NT2/D1 (cell line): ENCODE results near the gene TNFSF11.
A peak's percentile ranks its signal among the peaks of the same experiment; 100 is the strongest.

ENCODE experiments used
- DNase-seq: peaks from one replicate; pipeline ENCODE4 v3.0.0-alpha.2; 2011; ENCODE audit warnings: low read depth, low spot score
- H3K27me3 ChIP-seq: 2 replicates; pipeline ENCODE4 v1.6.0; 2011; ENCODE audit warnings: mild to moderate bottlenecking; ENCODE audit not compliant: insufficient read length, insufficient read depth
- H3K36me3 ChIP-seq: 2 replicates; pipeline ENCODE4 v1.6.1; 2011; ENCODE audit warnings: mild to moderate bottlenecking, low read length, mixed read lengths; ENCODE audit not compliant: insufficient read depth, insufficient read length
- H3K4me1 ChIP-seq: 2 replicates; pipeline ENCODE4 v1.5.1; 2011; ENCODE audit not compliant: insufficient read depth, insufficient read length
- H3K4me3 ChIP-seq: 2 replicates; pipeline ENCODE4 v1.5.1; 2011; ENCODE audit warnings: low read depth; ENCODE audit not compliant: insufficient read length
- H3K9ac ChIP-seq: 2 replicates; pipeline ENCODE4 v1.6.0; 2011; ENCODE audit warnings: low read depth; ENCODE audit not compliant: insufficient read length
- H3K9me3 ChIP-seq: 2 replicates; pipeline ENCODE4 v1.5.1; 2011; ENCODE audit warnings: mild to moderate bottlenecking, low read length; ENCODE audit not compliant: insufficient read depth
- SUZ12 ChIP-seq: IDR thresholded peaks from 2 replicates; pipeline ENCODE4 v1.6.1; 2011; ENCODE audit not compliant: insufficient read length, insufficient read depth; ENCODE audit errors: extremely low read depth
- YY1 ChIP-seq: IDR thresholded peaks from 2 replicates; pipeline ENCODE4 v1.6.1; 2011; ENCODE audit not compliant: insufficient read length, insufficient read depth
- ZNF274 ChIP-seq: IDR thresholded peaks from 2 replicates; pipeline ENCODE4 v1.6.1; 2011; ENCODE audit warnings: mild to moderate bottlenecking, low read depth, low read length

The TNFSF11 gene

DNA sequence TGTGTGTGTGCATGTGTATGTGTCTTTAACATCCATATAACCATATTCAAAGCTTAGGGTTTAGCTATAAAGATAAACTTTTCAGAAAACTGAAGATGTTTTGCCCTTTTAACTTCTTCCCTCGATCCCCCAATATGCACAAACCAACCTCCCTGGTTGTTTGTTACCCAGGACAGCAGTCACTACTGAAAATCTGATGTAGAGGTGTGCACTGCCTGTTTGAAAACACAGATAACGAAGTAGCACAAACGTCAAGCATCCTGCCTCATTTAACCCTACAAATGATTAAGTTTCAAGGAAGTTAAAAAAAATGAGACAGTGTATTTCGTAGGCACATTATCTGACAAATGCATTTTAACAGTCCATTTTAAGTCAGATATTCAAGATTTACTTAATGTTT lies 3.6 kb downstream of the TNFSF11 start:
- peaks cover 38% of the 10 kb centered on the region for H3K27me3 ChIP-seq
- H3K4me1 ChIP-seq = no peaks in the 10 kb centered on the region
- no peaks in the 10 kb centered on the region for H3K36me3 ChIP-seq
- 0 out of 2 replicates have a peak, but pooled peaks cover 5% of the 10 kb centered on the region for H3K9me3 ChIP-seq
- DNase-seq = no peak
- H3K4me3 ChIP-seq = no peak overlapping the region
- H3K9ac ChIP-seq = no peak overlapping the region
- TF ChIP-seq ZNF274 = no peak
- TF ChIP-seq SUZ12 = no peak
- TF ChIP-seq YY1 = no peak

GRCh38 chr13:42580644-42581043 lies 6.7 kb downstream of the TNFSF11 start:
- no peak for TF ChIP-seq SUZ12
- no peak for TF ChIP-seq ZNF274
- TF ChIP-seq YY1 = no peak
- Histone ChIP-seq H3K4me1 (no peaks in the 10 kb centered on the region), H3K27me3 (peaks cover 7% of the 10 kb centered on the region)

GRCh38 chr13:42581427-42581826 lies 7.5 kb downstream of the TNFSF11 start:
- Histone ChIP-seq H3K4me3 (no peak overlapping the region), H3K9me3 (no peaks in the 10 kb centered on the region), H3K9ac (no peak overlapping the region), H3K27me3 (no peaks in the 10 kb centered on the region), H3K36me3 (no peaks in the 10 kb centered on the region), H3K4me1 (no peaks in the 10 kb centered on the region)
- TF ChIP-seq YY1 (no peak), ZNF274 (no peak), SUZ12 (no peak)
- DNase-seq = no peak

More at GRCh38 chr13:42580644-42581043, 6.7 kb downstream of the TNFSF11 start:
- Histone ChIP-seq H3K9ac (no peak overlapping the region), H3K4me3 (no peak overlapping the region), H3K36me3 (no peaks in the 10 kb centered on the region), H3K9me3 (no peaks in the 10 kb centered on the region)
- no peak for DNase-seq

- Histone ChIP-seq H3K9me3 (no peaks in the 10 kb centered on the region), H3K9ac (no peak overlapping the region), H3K4me3 (no peak overlapping the region), H3K4me1 (no peaks in the 10 kb centered on the region), H3K36me3 (no peaks in the 10 kb centered on the region), H3K27me3 (no peaks in the 10 kb centered on the region)
- TF ChIP-seq SUZ12 = no peak
- TF ChIP-seq ZNF274 = no peak
- TF ChIP-seq YY1 = no peak
- DNase-seq = no peak
Observed at GRCh38 chr13:42591602-42592001, 17.6 kb downstream of the TNFSF11 start.

DNA sequence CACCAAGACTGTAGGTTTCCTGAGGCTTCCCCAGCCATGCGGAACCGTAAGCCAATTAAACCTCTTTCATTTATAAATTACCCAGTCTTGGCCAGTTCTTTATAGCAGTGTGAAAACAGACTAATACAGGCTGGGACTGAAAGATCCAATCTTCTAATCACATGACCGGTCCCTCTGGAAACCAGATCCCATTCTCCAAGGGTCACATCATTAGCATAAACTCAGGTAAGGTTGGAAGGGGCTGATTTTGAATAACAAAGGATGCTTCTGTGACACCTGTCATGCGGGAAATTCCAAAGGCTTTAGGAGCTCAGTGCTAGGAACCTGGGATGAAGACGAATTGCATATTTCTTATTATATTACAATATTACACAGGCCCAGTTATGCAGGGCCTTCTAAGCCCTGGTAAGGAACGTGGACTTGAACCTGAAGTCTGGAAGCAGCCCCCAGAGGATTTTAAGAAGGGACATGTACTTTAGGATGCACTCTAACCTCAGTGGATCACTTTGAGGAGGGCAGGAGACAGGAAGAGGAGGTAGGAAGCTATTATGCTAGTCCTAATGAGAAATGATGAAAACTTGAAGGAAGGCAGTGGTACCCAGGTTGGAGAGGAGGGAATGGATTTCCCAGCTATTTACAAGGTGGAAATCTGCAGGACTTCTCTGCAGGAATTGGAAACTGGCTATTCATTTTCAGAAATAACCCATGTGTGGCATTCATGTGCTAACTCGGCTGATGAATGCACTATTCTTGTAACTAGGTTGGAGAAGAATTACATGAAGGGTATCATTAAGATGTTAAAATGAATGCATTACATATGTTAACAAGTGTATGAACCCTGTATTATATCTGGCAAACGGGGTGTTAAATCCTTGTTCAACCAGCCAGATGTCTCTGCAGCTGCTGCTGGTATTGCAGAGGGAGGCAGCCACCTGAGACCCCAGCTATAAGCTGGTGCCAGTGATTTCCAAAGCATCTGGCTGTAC lies 19.3 kb downstream of the TNFSF11 start:
- H3K27me3 ChIP-seq = no peaks in the 10 kb centered on the region
- H3K4me1 ChIP-seq = no peaks in the 10 kb centered on the region
- no peaks in the 10 kb centered on the region for H3K9me3 ChIP-seq
- no peak overlapping the region for H3K4me3 ChIP-seq
- H3K36me3 ChIP-seq = no peaks in the 10 kb centered on the region
- TF ChIP-seq SUZ12 (no peak), YY1 (no peak), ZNF274 (no peak)
- no peak overlapping the region for H3K9ac ChIP-seq
- no peak for DNase-seq

GRCh38 chr13:42594481-42595252 lies 20.7 kb downstream of the TNFSF11 start:
- H3K4me1 ChIP-seq = no peaks in the 10 kb centered on the region
- no peaks in the 10 kb centered on the region for H3K27me3 ChIP-seq
- H3K4me3 ChIP-seq = no peak overlapping the region
- TF ChIP-seq ZNF274 (no peak), YY1 (no peak), SUZ12 (no peak)
- H3K36me3 ChIP-seq = no peaks in the 10 kb centered on the region
- peak; percentile 48 for DNase-seq
- no peak overlapping the region for H3K9ac ChIP-seq
- no peaks in the 10 kb centered on the region for H3K9me3 ChIP-seq

GRCh38 chr13:42595253-42595571 lies 21.3 kb downstream of the TNFSF11 start:
- TF ChIP-seq YY1 (no peak), ZNF274 (no peak), SUZ12 (no peak)
- no peak overlapping the region for H3K9ac ChIP-seq
- H3K9me3 ChIP-seq = no peaks in the 10 kb centered on the region
- H3K4me1 ChIP-seq = no peaks in the 10 kb centered on the region
- DNase-seq = no peak
- no peak overlapping the region for H3K4me3 ChIP-seq
- H3K27me3 ChIP-seq = no peaks in the 10 kb centered on the region
- no peaks in the 10 kb centered on the region for H3K36me3 ChIP-seq
